Ovary (tissue), 9 donors: Measurements from ENCODE around the gene BNC2. TPM values are rescaled to one million over a fixed set of nuclear protein-coding genes. Genes with fewer than 3 reads are reported as not detected.

Experiments used
- DNase-seq, 5 donors: peaks; one replicate each; pipeline ENCODE4 v3.0.0-alpha.2; 2019 to 2020
- H3K27ac ChIP-seq, 2 donors: fragments of 200-600 bp; one replicate each; pipeline versions ENCODE4 v1.5.1 to v1.8.0; 2019 to 2022
- H3K27me3 ChIP-seq: fragments of 200-600 bp; one replicate; pipeline ENCODE4 v1.8.0; 2022
- H3K36me3 ChIP-seq: fragments of 200-600 bp; sonication (generic); one replicate; pipeline ENCODE4 v1.5.1; 2019
- H3K4me1 ChIP-seq: one replicate; pipeline ENCODE4 v1.8.1; 2013; ENCODE audit warnings: mild to moderate bottlenecking, moderate library complexity; ENCODE audit not compliant: insufficient read depth
- H3K4me3 ChIP-seq: fragments of 200-600 bp; sonication (generic); one replicate; pipeline ENCODE4 v1.5.1; 2017
- H3K9me3 ChIP-seq, 2 donors: fragments of 200-600 bp in 1 of 2; sonication (generic) in 1 of 2; one replicate each; pipeline versions ENCODE4 v1.5.1 to v1.8.1; 2013 to 2019; ENCODE audit warnings: mild to moderate bottlenecking in 1 of 2, moderate library complexity in 1 of 2
- CTCF ChIP-seq, 3 donors: fragments of 450-650 bp in 2 of 3; fragments of 200-600 bp in 1 of 3; IDR thresholded peaks; one replicate each; pipeline versions ENCODE4 v1.5.1 to v1.8.0; 2016 to 2022; ENCODE audit warnings: antibody characterized with exemption in 3 of 3, mild to moderate bottlenecking in 1 of 3
- EP300 ChIP-seq: sonication (generic); formaldehyde crosslinking; IDR thresholded peaks from one replicate; pipeline ENCODE4 v1.6.1; 2017; ENCODE audit warnings: antibody characterized with exemption
- POLR2A ChIP-seq: fragments of 450-650 bp; IDR thresholded peaks from one replicate; pipeline ENCODE4 v1.6.1; 2017; ENCODE audit warnings: antibody characterized with exemption, mild to moderate bottlenecking, moderate library complexity
- WGBS, 3 donors: extraction: QIAGEN DNeasy Blood & Tissue Kit in 1 of 3; methylation state at CpG; one replicate each; pipeline versions ENCODE4 v1.1.5 to v1.1.7; 2013 to 2017; 5-methylcytosine and 5-hydroxymethylcytosine counted together
- intact Hi-C, 4 donors: fragments of 100-400 bp; cut with DNase I; formaldehyde crosslinking; loops; one replicate each; pipeline versions ENCODE4 v1.11.0 to v1.15.1; 2022 to 2023
- polyA plus RNA-seq, 2 donors: library from polyadenylated mRNA; stranded (reverse); fragments of 200-250 nt in 1 of 2; fragments of 350-450 nt in 1 of 2; fragmentation: Illumina TruSeq in 1 of 2; extraction: RNeasy Lipid Tissue Mini Kit (QIAGEN cat#74804) in 1 of 2; gene quantifications; one replicate each; pipeline ENCODE4 v1.2.3, GENCODE V29; 2013 to 2014
- total RNA-seq, 7 donors: library from RNA; depleted of rRNA in 2 of 7; stranded (reverse); fragments of >200 nt in 2 of 7; fragmentation: NEBNext Ultra II Directional in 3 of 7; extraction: Animal tissue kit (Norgen Biotek cat#: 25700) in 3 of 7; gene quantifications; one replicate each; pipeline versions ENCODE4 v1.1.0 to v1.2.4, GENCODE V29; 2016 to 2023
- donor health status: DM: no; HTN: no; CAD: no; lungs with moderate emphysema.
- donor health status: DM: no; HTN: no; CAD: no.
- donor health status: Bipolar disorder and iron deficiency.
- donor health status: DM: yes; HTN: yes; CAD: no.
- donor health status: DM: no; HTN: no; CAD: no.
- donor health status: DM: yes; HTN: yes; CAD: no.

Gene BNC2
- total and polyA plus RNA-seq, 9 donors = 17.2 to 232 (median 197) TPM

- Histone ChIP-seq H3K27ac (no peak overlapping the region), H3K27me3 (no peaks in the 10 kb centered on the region), H3K9me3 (no peaks in the 10 kb centered on the region), H3K36me3 (no peaks in the 10 kb centered on the region), H3K4me3 (no peak overlapping the region), H3K4me1 (peaks cover 4% of the 10 kb centered on the region)
- DNase-seq = no peak
- WGBS, 3 donors = 87 to 94% (median 91%) methylated on average over 2 of the region's 2 CpGs
- no peak for TF ChIP-seq POLR2A
- no peak for TF ChIP-seq CTCF (IDR thresholded peaks at IDR 0.05)
- no peak for TF ChIP-seq EP300
- intact Hi-C loops = loop anchor here in 1 of 4 donors (10.0 kb wide), 1 partner anchor 61 kb away; no protein-coding TSS in a partner anchor
Observed at GRCh38 chr9:16784002-16784401, 86.5 kb downstream of the BNC2 start.

- Histone ChIP-seq H3K27me3 (no peaks in the 10 kb centered on the region), H3K4me3 (no peak overlapping the region), H3K4me1 (peaks cover 4% of the 10 kb centered on the region), H3K36me3 (no peaks in the 10 kb centered on the region), H3K9me3 (no peaks in the 10 kb centered on the region), H3K27ac (no peak overlapping the region)
- no peak for DNase-seq
- intact Hi-C loops = loop anchor here in 1 of 4 donors (10.0 kb wide), 1 partner anchor 62 kb away; no protein-coding TSS in a partner anchor
- 47 to 62% (median 60%) methylated on average over 3 of the region's 3 CpGs for WGBS, 3 donors
- TF ChIP-seq POLR2A (no peak), EP300 (no peak), CTCF (IDR thresholded peaks at IDR 0.05) (no peak)
Observed at GRCh38 chr9:16782490-16782889, 88.0 kb downstream of the BNC2 start.

GRCh38 chr9:16775330-16775729, 95.1 kb downstream of the BNC2 start:
- H3K4me3 ChIP-seq = no peak overlapping the region
- TF ChIP-seq EP300 (no peak), CTCF (IDR thresholded peaks at IDR 0.05) (no peak), POLR2A (no peak)
- H3K4me1 ChIP-seq = peaks cover 2% of the 10 kb centered on the region
- H3K27me3 ChIP-seq = no peaks in the 10 kb centered on the region
- no peaks in the 10 kb centered on the region for H3K36me3 ChIP-seq
- intact Hi-C loops = no loop called here
- no peak for DNase-seq
- no peak overlapping the region for H3K27ac ChIP-seq
- 80 to 89% (median 89%) methylated on average over 2 of the region's 2 CpGs for WGBS, 3 donors
- H3K9me3 ChIP-seq = no peaks in the 10 kb centered on the region

GRCh38 chr9:16773617-16774016, 96.9 kb downstream of the BNC2 start:
- no peak for TF ChIP-seq POLR2A
- TF ChIP-seq EP300 = no peak
- no peak for TF ChIP-seq CTCF (IDR thresholded peaks at IDR 0.05)
- Histone ChIP-seq H3K4me3 (no peak overlapping the region), H3K27ac (no peak overlapping the region), H3K27me3 (no peaks in the 10 kb centered on the region), H3K36me3 (no peaks in the 10 kb centered on the region), H3K9me3 (no peaks in the 10 kb centered on the region), H3K4me1 (peaks cover 2% of the 10 kb centered on the region)
- no peak for DNase-seq
- intact Hi-C loops = no loop called here
- WGBS, 3 donors = 85 to 90% (median 86%) methylated on average over 5 of the region's 5 CpGs
